HG03457 (cell line): ENCODE results near the gene FCSK.
A peak's percentile ranks its signal among the peaks of the same experiment; 100 is the strongest.
"Not testable (repeated sequence)": the region's sequence is repeated elsewhere in the genome, so short reads cannot be mapped to it uniquely, and the experiment has no call there.

Experiments
- ATAC-seq: cut with Tn5 transposase; IDR thresholded peaks from one replicate; pipeline ENCODE4 v1.9.1; 2021; ENCODE audit warnings: moderate number of reproducible peaks; ENCODE audit not compliant: unreplicated experiment

Gene FCSK

DNA sequence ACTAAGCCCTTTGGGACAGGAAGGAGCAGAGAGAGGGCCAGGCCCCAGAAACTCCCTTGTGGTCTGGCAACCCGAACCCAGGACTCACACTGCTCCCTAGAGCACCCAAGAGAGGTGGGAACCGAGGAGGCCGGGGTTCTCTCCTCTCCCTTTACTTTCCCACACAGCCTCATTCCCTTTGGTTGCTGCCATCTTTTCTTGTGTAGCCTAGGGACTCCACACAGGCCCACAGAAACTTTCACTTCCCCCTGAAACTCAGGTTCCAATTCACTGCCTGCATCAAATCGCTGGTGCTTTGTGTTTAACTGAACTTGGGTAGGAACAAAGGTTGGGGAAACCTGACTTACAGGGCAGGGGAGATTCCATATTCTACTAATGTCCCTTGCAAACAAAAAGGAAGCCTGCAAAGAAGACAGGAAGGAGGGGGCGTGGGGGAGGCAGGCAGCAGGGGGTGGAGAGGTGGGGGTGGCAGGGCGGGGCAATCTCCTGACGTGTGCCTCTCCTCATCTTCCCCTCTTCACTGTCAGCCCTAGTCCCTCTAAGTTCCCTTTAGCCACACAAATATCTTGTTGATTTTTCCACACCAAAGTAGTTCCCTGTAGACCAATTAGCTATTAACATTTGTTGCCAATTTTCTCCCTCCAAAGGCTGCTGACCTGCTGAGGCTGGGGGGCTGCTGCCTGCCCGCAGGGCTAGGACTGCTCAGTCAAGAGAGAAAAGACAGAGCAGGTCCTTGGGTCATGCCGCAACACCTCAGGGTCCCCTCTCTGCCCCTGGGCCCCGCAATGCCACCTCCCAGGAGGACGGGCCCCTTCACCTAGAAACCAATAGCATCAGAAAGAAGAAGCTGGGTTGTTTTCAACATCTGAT is 23.5 kb upstream of the FCSK start:
- ATAC-seq = peak; percentile 38

DNA sequence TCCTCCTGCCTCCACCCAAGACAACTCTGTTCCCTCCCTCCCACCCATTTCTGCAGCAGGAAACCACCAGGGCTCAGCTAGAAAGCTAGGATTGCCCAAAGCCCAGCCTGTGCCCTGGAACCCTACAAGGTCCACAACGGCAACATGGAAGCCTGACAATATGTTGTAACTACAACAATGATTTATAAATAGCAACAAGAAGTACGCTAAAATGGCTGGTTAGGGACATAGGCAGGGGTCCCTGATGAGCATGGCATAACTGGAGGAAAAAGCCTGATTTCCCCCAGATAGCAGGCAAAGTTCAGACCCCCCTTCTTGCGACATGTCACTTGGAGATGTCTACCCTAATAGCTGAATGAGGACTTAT is 22.1 kb upstream of the FCSK start:
- ATAC-seq = no peak

DNA sequence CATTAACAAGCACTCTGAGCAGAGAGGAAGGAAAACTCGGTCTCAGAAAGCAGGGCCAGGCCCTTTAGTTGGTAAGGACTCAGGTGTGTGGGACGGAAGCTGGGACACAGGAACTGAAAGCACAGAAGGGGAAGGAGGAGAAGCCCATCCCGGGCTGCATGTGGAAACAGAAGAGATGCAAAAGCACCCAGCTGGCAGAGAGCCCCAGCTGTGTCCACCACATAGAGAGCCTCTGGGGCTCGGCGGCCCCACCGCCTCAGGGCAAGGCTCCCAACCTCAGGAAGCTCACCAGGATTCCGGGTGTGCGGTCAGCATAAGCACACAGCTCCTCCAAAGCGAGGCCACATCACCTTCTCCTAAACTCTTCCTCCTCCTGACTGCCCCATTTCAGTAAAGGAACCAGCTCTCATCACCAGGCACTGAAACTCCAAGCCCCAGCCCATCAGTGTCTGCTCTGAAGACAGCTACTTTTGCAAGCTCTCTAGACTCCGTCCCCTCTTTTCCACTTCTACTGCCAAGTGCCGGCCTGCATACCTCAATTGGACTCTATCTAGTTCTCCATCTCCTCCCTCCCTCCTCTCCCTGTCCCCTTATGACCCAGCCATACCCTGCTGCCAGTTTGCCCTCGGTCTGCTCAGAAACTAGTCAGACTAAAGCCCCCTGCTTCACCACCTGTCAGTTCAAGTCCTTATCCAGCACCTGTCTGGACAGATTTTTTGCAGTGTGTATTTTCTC is 21.5 kb upstream of the FCSK start:
- ATAC-seq = no peak

DNA sequence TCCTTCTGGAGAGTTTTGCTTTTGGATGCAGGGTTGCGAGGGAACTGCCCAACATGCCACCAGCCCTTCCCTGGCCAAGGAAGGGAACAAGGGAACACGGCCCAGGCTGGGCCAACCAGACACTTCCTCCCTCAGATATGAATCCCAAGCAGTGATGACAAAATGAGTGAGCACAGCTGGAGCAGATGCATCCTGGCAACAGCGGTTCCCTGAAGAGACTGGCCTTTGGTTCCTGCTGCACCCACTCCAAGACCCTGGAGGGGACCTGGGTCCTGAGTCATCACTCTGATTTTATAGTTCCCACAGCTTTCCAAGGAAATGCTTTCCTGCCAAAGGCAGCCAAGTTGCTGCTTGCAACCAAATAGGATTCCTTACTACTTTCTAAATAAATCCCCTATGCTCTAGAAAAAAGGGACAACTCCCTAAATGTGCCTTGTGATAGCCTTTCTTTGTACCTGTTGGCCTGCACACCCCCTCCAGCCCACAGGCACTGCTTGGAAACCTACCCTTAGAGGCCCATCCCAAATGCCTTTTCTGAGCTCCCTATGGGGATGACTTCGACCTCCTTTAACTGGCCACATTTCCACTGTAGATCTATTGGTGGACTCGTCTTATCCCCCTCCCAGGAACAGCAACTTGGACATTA is 20.8 kb upstream of the FCSK start:
- no peak for ATAC-seq

DNA sequence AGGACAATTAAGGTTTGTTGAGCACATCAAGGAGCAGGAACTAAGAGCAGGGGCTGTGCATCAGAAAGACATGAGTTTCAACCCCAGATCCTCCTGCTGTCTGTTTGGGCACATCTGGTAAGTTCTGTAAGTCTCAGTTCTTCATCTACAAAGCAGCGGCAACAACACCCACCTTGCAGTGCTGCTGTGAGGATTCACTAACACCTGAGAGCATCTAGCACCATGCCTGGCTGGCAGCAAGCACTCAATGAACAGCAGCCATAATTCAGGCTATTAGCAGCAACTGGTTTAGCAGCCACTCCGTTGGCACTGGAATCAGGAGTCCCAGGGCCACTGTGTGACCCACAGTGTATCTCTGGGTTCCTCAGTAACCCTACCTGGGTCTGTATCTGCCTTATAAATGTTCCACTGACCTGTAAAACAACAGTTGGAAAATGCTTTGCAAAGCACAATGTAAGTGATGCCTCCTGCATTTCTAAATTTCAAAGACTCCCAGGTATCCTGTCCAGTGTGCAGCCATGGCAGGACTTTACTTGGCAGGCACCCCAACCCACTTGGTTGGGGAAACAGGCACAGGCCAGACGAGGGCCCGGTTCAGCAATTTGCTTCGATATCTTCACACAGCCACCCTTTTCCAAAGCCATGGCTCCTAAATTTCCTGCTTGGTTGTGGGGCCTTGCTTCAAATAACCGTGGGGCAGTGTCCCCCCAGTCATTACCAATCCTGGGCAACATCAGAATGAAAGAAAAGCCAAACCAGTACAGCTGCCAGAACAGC is 19.7 kb upstream of the FCSK start:
- ATAC-seq = no peak

DNA sequence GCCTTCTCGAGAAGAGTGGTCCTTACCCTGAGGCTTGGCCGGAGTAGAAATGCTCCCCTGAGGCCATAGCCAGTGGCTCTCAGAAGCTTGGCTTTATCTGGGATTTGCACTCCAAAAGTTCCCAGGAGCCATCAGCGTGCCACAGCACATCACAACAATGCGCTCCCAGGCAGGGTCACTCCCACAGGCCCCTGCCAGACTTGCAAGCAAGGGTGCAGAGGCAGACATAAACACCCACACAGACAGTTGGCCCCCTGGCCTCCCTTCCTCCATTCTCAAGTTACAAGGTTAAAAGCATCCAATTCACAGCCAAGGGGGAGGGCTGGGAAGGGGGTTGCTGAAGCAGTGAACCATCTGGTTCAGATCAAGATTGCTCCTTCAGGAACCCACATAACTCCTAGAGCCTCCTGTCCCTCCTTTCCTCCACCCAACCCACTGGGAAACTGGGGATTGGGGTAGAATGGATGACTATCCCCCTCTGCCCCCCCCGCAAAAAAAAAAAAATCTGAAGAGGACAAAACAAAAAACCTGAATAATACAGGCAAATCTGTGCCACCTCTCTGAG is 17.3 kb upstream of the FCSK start:
- ATAC-seq = no peak

DNA sequence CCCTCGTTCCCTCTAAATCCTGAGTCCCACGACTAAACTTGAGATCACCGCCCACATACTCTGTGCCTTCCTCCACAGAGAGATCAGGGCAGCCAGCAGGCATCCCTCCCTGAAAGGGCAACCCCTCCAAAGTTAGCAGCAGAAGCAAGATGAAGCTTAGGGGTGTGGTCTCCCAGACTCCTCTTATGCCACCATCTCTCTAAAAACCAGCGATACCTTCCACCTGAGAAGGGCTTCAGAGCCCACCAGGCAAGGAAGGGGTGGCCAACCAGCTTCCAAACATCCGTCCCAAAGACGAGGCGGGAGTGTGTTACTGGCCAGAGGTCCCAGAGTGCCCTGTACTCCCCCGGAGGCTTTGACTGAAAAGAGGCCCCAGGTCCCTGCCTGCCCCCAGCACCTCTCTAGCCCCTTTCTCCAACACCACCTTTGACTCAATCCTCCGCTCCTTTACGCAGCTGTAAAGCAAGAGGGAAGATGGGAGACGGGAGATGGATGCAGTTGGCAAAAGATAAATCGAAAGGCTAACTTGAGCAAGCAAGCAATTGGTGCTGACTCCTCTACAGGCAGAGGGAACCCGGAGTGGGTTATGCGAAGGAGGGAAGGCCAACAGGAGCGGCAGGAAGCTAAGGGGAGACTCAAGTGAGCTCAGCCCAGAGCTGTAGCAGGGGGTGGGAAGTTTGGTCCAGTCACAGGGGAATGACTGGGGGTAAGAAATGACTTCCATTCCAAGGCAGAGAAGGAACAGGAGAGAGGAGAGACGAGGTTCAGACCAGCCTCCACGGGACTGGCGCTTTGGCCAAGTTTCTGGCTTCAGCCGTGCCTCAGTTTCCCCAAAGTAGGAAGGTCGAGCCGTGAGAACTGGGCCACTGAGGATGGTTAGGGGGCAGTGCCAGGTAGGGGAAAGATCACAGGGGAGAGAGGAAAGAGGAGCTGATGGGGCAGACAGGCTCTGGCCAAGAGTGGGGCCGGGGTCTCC is 16.5 kb upstream of the FCSK start:
- no peak for ATAC-seq

DNA sequence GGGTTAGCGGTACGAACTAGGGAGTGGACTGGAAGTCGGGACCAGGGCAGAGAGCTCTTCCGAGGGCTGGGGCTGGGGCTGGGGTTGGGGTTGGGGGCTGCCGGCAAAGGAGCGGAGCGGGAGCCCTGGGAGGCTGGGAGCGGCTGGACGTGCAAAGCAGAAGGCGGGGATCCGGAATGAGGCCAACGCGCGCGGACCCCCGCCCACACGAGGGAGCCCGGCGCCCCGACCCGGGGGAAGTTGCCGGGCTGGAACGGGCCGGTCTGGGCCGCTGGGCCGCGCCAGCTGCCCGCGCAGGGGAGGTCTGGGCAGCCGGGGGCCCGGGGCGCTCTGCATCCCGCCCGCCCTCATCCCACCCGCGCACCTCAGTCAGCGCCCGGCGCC is 15.8 kb upstream of the FCSK start:
- ATAC-seq = peak; percentile 16

DNA sequence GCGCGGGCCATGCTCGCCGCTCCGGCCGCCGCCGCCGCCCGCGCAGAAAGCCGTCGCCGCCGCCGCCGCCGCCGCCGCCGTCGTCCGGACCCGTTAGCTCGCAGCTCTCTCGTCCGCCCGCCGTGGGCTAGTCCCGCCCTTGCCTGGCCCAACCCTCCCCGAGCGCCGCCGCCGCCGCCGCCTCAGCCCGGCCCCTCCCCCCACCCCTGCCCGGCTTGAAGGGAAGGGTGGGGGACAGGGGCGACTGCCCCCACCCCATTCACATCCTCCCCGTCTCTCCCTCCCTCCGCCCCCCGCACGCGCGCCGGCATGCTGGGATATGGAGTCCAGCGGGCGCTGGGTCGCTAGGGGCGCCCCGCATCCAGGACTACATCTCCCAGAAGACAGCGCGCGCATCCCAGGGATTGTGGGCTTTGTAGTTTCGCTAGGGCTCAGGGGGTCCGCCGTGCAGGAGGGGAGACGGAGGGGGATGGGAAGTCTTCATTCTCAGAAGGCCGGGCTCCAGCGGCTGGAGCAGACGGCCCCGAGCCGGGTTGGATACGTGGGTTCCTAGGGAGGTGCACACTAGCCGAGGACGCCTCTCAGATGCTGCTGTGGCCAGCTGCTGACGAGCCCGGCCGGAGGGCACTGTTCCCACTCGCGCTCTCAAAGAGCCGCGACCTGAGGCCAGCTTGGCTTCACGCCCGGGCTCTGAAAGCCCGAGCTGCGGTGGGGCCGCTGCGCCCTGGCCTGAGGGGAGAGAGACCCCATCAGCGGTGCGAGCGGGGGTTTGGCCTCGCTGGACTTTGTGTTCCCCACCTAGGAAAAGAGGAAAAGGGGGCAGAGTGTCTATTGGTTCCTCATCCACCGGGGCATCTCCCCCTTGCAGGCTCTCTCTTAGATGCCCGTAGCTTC is 15.2 kb upstream of the FCSK start, which contains the start of gene ST3GAL2:
ST3GAL2 (minus strand) TSS at position 132 of the 894 bp plus-strand sequence. CDS start 40,570 bp downstream, outside the sequence.
- peak; percentile 71 for ATAC-seq

DNA sequence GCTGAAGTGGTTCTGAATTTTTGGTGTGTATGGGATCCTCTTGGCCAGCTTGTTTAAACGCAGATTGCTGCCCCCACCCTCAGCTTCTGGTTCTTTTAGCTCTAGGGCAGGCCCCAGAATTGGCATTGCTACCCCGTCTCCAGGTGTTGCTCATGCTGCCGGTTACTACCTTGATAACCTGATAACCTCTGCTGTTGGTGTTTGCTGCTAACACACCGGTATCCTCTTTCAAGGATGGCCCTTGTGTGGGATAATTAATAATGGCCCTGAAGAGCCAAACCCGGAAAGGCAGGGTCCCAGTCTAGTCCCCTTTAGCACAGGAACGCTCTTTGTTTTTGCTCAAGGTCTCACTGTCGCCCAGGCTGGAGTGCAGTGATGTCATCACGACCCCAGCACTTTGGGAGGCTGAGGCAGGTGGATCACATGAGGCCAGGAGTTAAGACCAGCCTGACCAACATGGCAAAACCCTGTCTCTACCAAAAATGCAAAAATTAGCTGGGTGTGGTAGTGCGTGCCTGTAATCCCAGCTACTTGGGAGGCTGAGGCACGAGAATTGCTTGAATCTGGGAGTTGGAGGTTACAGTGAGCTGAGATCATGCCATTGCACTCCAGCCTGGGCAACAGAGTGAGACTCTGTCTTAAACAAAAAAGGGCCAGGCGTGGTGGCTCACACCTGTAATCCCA is 14.2 kb upstream of the FCSK start:
- ATAC-seq = no peak

DNA sequence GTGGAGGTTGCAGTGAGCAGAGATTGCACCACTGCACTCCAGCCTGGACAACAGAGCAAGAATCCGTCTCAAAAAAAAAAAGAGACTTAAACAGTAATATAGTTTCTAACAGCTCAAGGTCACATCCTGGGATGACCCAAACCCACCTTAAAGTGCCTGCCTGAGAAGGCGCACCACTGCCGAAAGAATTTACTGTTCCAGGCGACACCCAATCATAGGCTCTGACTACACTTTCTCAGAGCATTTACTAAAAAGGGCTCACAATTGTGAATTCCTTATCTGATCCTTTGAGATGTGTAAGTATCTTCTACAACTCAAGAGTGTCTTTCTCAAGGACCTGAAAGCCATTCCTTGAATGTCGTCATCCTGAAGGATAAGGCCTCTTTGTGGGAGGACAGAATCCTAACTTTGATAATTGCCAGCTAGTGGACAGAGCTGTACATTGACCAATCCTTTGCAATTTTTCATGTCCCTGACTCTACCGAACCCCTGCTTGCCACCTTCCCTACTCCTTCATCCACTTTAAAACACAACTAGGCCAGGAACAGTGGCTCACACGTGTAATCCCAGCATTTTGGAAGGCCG is 12.9 kb upstream of the FCSK start:
- no peak for ATAC-seq

DNA sequence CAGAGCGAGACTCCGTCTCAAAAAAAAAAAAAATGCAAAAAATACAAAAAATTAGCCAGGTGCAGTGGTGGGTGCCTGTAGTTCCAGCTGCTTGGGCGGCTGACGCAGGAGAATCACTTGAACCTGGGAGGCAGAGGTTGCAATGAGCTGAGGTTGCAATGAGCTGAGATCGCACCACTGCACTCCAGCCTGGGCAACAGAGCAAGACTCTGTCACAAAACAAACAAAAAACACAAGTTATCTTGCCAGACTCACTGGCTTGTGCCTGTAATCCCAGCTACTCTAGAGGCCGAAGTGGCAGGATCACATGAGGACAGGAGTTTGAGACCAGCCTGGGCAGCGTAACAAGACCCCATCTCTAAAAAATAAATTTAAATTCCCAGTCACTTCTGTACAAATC is 12.1 kb upstream of the FCSK start:
- ATAC-seq = no peak

DNA sequence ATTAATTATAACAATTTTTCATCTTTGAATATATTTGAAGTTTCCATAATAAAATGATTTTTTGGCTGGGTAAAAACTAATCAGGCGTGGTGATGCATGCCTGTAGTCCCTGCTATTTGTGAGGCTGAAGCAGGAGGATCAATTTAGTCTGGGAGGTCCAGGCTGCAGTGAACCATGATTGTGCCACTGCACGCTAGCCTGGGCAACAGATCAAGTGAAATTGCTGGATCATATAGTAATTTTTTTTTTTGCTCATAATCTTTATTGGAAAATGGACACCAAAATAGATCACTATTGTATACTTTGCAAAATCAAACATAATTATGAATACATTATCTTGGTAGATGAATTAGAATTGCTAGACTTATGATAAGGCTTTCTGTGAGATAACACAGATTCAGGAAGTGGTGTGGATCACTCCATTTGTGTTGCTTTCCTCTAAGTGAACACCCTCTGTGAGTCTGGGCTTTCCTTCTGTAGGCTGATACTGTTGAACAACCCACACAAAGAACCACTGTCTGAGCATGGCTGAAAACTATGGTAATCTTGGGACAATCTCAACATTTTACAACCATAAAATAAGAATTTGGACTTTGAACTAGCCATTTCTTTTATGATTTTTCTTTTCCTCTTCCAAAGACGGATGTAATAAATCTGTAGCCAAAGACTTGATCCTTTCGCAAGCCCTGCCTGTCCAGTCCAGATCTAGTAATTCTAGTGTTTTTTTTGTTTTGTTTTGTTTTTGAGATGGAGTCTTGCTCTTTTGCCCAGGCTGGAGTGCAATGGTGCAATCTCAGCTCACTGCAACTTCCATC is 9.9 kb upstream of the FCSK start:
- no peak for ATAC-seq

DNA sequence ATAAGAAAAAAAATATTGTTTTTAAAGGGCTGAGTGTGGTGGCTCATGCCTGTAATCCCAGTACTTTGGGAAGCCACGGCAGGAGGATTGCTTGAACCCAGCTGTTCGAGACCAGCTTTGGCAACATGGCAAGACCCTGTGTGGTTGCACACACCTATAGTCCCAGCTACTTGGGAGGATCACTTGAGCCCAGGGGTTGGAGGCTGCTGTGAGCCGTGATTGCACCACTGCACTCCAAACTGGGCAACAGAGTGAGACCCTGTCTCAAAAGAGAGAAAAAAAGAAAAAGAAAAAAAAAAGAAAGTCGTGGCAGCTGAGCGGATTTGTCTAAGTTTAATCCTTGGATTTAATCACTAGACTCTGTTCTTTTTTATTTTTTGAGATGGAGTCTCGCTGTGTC is 6.3 kb upstream of the FCSK start:
- no peak for ATAC-seq

DNA sequence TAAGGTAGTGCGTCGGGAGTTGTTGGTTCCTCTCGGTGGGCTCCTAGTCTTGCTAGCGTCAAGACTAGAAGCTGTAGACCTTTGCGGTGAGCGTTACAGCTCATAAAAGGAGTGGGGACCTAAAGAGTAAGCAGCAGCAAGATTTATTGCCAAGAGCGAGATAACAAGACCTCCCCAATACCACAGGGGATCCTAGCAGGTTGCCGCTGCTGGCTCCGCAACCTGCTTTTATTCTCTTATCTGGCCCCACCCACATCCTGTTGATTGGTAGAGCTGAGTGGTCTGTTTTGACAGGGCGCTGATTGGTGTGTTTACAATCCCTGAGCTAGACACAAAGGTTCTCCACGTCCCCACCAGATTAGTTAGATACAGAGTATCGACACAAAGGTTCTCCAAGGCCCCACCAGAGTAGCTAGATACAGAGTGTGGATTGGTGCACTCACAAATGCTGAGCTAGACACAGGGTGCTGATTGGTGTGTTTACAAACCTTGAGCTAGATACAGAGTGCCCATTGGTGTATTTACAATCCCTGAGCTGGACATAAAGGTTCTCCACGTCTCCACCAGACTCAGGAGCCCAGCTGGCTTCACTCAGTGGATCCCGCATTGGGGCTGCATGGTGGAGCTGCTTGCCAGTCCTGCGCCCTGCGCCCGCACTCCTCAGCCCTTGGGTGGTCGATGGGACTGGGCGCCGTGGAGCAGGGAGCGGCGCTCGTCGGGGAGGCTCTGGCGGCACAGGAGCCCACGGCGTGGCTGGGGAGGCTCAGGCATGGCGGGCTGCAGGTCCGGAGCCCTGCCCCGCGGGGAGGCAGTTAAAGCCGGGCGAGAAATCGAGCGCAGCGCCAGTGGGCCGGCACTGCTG is 4.0 kb upstream of the FCSK start:
- not testable (repeated sequence) for ATAC-seq

DNA sequence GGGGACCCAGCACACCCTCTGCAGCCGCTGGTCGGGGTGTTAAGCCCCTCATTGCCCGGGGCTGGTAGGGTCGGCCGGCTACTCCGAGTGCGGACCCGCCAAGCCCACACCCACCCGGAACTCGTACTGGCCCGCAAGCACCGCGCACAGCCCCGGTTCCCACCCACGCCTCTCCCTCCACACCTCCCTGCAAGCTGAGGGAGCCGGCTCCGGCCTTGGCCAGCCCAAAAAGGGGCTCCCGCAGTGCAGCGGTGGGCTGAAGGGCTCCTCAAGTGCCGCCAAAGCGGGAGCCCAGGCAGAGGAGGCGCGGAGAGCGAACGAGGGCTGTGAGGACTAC is 3.4 kb upstream of the FCSK start:
- not testable (repeated sequence) for ATAC-seq
